Parathyroid adenoma (tissue), 2 donors: ENCODE data around the gene TAOK3.

Experiments used
- H2AFZ ChIP-seq: fragments of 300-600 bp; sonication (generic); one replicate; pipeline ENCODE4 v1.7.0; 2017; ENCODE audit warnings: antibody characterized with exemption, mild to moderate bottlenecking
- H3K27ac ChIP-seq: fragments of 300-600 bp; sonication (generic); one replicate; pipeline ENCODE4 v1.7.0; 2017
- H3K27me3 ChIP-seq: fragments of 300-600 bp; sonication (generic); one replicate; pipeline ENCODE4 v1.7.0; 2017; ENCODE audit warnings: low read length; ENCODE audit not compliant: control insufficient read depth, insufficient read depth
- H3K36me3 ChIP-seq: fragments of 300-600 bp; sonication (generic); one replicate; pipeline ENCODE4 v1.7.0; 2017; ENCODE audit warnings: low read length; ENCODE audit not compliant: control insufficient read depth, insufficient read depth
- H3K4me1 ChIP-seq: fragments of 300-600 bp; sonication (generic); one replicate; pipeline ENCODE4 v1.7.0; 2017; ENCODE audit warnings: control low read depth
- H3K4me2 ChIP-seq: fragments of 300-600 bp; sonication (generic); one replicate; pipeline ENCODE4 v1.7.0; 2017; ENCODE audit warnings: low read length
- H3K4me3 ChIP-seq: fragments of 300-600 bp; sonication (generic); one replicate; pipeline ENCODE4 v1.7.0; 2017; ENCODE audit warnings: low read depth, low read length
- H3K79me2 ChIP-seq: fragments of 300-600 bp; sonication (generic); one replicate; pipeline ENCODE4 v1.7.0; 2017; ENCODE audit warnings: control low read depth
- H3K9ac ChIP-seq: fragments of 300-600 bp; sonication (generic); one replicate; pipeline ENCODE4 v1.7.0; 2017; ENCODE audit warnings: mild to moderate bottlenecking
- H3K9me3 ChIP-seq: fragments of 300-600 bp; sonication (generic); one replicate; pipeline ENCODE4 v1.7.0; 2017; ENCODE audit warnings: low read length; ENCODE audit not compliant: control insufficient read depth
- CTCF ChIP-seq: fragments of 300-600 bp; sonication (generic); IDR thresholded peaks from one replicate; pipeline ENCODE4 v1.7.0; 2017; ENCODE audit warnings: antibody characterized with exemption, mild to moderate bottlenecking
- donor health status: primary hyperparathyroidism.

Gene TAOK3

GRCh38 chr12:118377021-118377883 is 4.5 kb upstream of the TAOK3 start:
- Histone ChIP-seq H3K4me2 (peak overlapping the region; percentile 98), H3K9me3 (no peaks in the 10 kb centered on the region), H3K9ac (peak overlapping the region; percentile 78), H3K4me1 (peaks cover 7% of the 10 kb centered on the region), H2AFZ (peak overlapping the region; percentile 90), H3K27ac (peak overlapping the region; percentile 94), H3K27me3 (no peaks in the 10 kb centered on the region), H3K36me3 (no peaks in the 10 kb centered on the region), H3K4me3 (peak overlapping the region; percentile 86), H3K79me2 (peaks cover 12% of the 10 kb centered on the region)
- no peak for TF ChIP-seq CTCF

GRCh38 chr12:118376089-118377020 is 3.6 kb upstream of the TAOK3 start, which contains the start of gene SUDS3:
Gene SUDS3 (plus strand): TSS chr12:118376555. CDS start chr12:118376692, 137 bp downstream.
- Histone ChIP-seq H3K79me2 (peaks cover 20% of the 10 kb centered on the region), H2AFZ (peak within 1 kb of the TSS; percentile 90), H3K27ac (peak within 1 kb of the TSS; percentile 94), H3K4me2 (peak within 1 kb of the TSS; percentile 98), H3K9ac (peak within 1 kb of the TSS; percentile 78), H3K4me3 (peak within 1 kb of the TSS; percentile 86), H3K9me3 (no peaks in the 10 kb centered on the region), H3K36me3 (no peaks in the 10 kb centered on the region), H3K27me3 (no peaks in the 10 kb centered on the region), H3K4me1 (peaks cover 7% of the 10 kb centered on the region)
- TF ChIP-seq CTCF: peak; percentile 99

GRCh38 chr12:118375348-118375747 is 2.6 kb upstream of the TAOK3 start:
- Histone ChIP-seq H2AFZ (peak overlapping the region; percentile 90), H3K27ac (peak overlapping the region; percentile 94), H3K4me1 (peaks cover 7% of the 10 kb centered on the region), H3K4me3 (peak overlapping the region; percentile 86), H3K4me2 (no peak overlapping the region), H3K36me3 (no peaks in the 10 kb centered on the region), H3K79me2 (peaks cover 20% of the 10 kb centered on the region), H3K9ac (no peak overlapping the region), H3K27me3 (no peaks in the 10 kb centered on the region), H3K9me3 (no peaks in the 10 kb centered on the region)
- TF ChIP-seq CTCF: no peak

- no peaks in the 10 kb centered on the region for H3K36me3 ChIP-seq
- no peak overlapping the region for H3K9ac ChIP-seq
- peaks cover 7% of the 10 kb centered on the region for H3K4me1 ChIP-seq
- H3K27me3 ChIP-seq: no peaks in the 10 kb centered on the region
- H2AFZ ChIP-seq: no peak overlapping the region
- no peak overlapping the region for H3K27ac ChIP-seq
- H3K79me2 ChIP-seq: peaks cover 21% of the 10 kb centered on the region
- H3K4me3 ChIP-seq: no peak overlapping the region
- no peak for TF ChIP-seq CTCF
- no peak overlapping the region for H3K4me2 ChIP-seq
- H3K9me3 ChIP-seq: no peaks in the 10 kb centered on the region
These were observed 2.2 kb upstream of the TAOK3 start for GRCh38 chr12:118374909-118375308.
